A549 (cell line): Measurements from ENCODE around the gene FZD10. TPM values are rescaled to one million over a fixed set of nuclear protein-coding genes. Genes with fewer than 3 reads are reported as not detected.

Experiments used
- ATAC-seq, 2 experiments: fragments of 200-7000 bp in 1 of 2; fragments of >200 bp in 1 of 2; cut with Nextera tagmentation in 1 of 2; cut with Tn5 transposase in 1 of 2; 3 replicates each; pipeline versions ENCODE4 v1.8.0 to v1.9.1; 2018 to 2020; ENCODE audit warnings: mild to moderate bottlenecking in 1 of 2, moderate library complexity in 1 of 2
- CTCF ChIA-PET: fragments of 300-600 bp; sonication (Branson Sonifier 250); formaldehyde crosslinking; extraction: SDS; loops from one replicate; lab custom pipeline; 2021; ENCODE audit warnings: antibody characterized with exemption, inconsistent platforms; lab: Yijun Ruan, JAX
- POLR2A ChIA-PET: fragments of 350-600 bp; formaldehyde crosslinking; extraction: SDS; loops from one replicate; lab custom pipeline; 2021; ENCODE audit warnings: antibody characterized with exemption, inconsistent platforms; lab: Yijun Ruan, JAX
- DNase-seq, 2 experiments: peaks; one replicate each; pipeline versions ENCODE4 v3.0.0 to v3.0.0-alpha.2; 2011 to 2016; ENCODE audit warnings: low read depth in 1 of 2, low spot score in 1 of 2
- FAIRE-seq: peaks from 2 replicates; lab custom pipeline; 2011; peaks lifted over from hg19 to GRCh38; lab: Jason Lieb, UNC
- H3K27ac ChIP-seq, 2 experiments: fragments of >200 bp; sonication (Bioruptor Twin); formaldehyde crosslinking; 3 replicates each; pipeline ENCODE4 v1.5.1; 2016 to 2017
- H3K4me1 ChIP-seq: fragments of >200 bp; sonication (Bioruptor Twin); formaldehyde crosslinking; 3 replicates; pipeline ENCODE4 v1.6.1; 2016
- H3K4me2 ChIP-seq: fragments of >200 bp; sonication (Bioruptor Twin); formaldehyde crosslinking; 3 replicates; pipeline ENCODE4 v1.6.1; 2016
- H3K4me3 ChIP-seq: fragments of >200 bp; sonication (Bioruptor Twin); formaldehyde crosslinking; 3 replicates; pipeline ENCODE4 v1.5.1; 2016
- H3K9me3 ChIP-seq: fragments of >200 bp; sonication (Bioruptor Twin); formaldehyde crosslinking; 3 replicates; pipeline ENCODE4 v1.6.1; 2016
- CBX2 ChIP-seq: fragments of 200-600 bp; sonication (generic); IDR thresholded peaks from 2 replicates; pipeline ENCODE4 v1.6.1; 2016; ENCODE audit warnings: low read depth, mild to moderate bottlenecking, borderline replicate concordance
- CBX8 ChIP-seq: fragments of 200-600 bp; sonication (generic); IDR thresholded peaks from 2 replicates; pipeline ENCODE4 v1.6.1; 2016
- CEBPB ChIP-seq, 2 experiments: fragments of >200 bp in 1 of 2; sonication (Bioruptor Twin) in 1 of 2; formaldehyde crosslinking in 1 of 2; IDR thresholded peaks; 2 replicates each; pipeline ENCODE4 v1.6.1; 2012 to 2016
- FOSB ChIP-seq: fragments of 250-450 bp; sonication (Bioruptor Pico); IDR thresholded peaks from 2 replicates; pipeline ENCODE4 v1.5.0; 2020; ENCODE audit warnings: mild to moderate bottlenecking, moderate library complexity
- GATA3 ChIP-seq: IDR thresholded peaks from 2 replicates; pipeline ENCODE4 v1.6.1; 2012; ENCODE audit warnings: borderline replicate concordance
- HDAC2 ChIP-seq: fragments of 200-600 bp; sonication (generic); IDR thresholded peaks from 2 replicates; pipeline ENCODE4 v1.6.1; 2016
- HEYL ChIP-seq: fragments of 250-450 bp; sonication (Bioruptor Pico); IDR thresholded peaks from 2 replicates; pipeline ENCODE4 v1.8.0; 2021; ENCODE audit warnings: mild to moderate bottlenecking, moderate library complexity
- JUN ChIP-seq, 2 experiments: fragments of >200 bp; sonication (Bioruptor Twin); formaldehyde crosslinking; IDR thresholded peaks; 2 replicates in 1 of 2; 3 replicates in 1 of 2; pipeline ENCODE4 v1.6.1; 2016 to 2017
- JUNB ChIP-seq: fragments of >200 bp; sonication (Bioruptor Twin); formaldehyde crosslinking; IDR thresholded peaks from 2 replicates; pipeline ENCODE4 v1.6.1; 2016
- KDM1A ChIP-seq: fragments of 200-600 bp; sonication (generic); IDR thresholded peaks from 2 replicates; pipeline ENCODE4 v1.6.1; 2016; ENCODE audit warnings: low read depth, mild to moderate bottlenecking
- MAZ ChIP-seq: fragments of 150-350 bp; IDR thresholded peaks from 2 replicates; pipeline ENCODE4 v1.6.1; 2014; ENCODE audit warnings: antibody characterized with exemption, low read depth, low read length, borderline replicate concordance
- MYC ChIP-seq: IDR thresholded peaks from 2 replicates; pipeline ENCODE4 v1.6.1; 2012; ENCODE audit warnings: mild to moderate bottlenecking, inconsistent platforms, low read length, improper control_type of control experiment, borderline replicate concordance
- NFE2L2 ChIP-seq: fragments of 150-350 bp; conservative IDR thresholded peaks from 2 replicates; pipeline ENCODE4 v1.6.1; 2014; ENCODE audit warnings: low read length
- NR3C1 ChIP-seq: fragments of >200 bp; sonication (Bioruptor Twin); formaldehyde crosslinking; IDR thresholded peaks from 3 replicates; pipeline ENCODE4 v1.6.1; 2017
- POLR2AphosphoS2 ChIP-seq: conservative IDR thresholded peaks from 2 replicates; pipeline ENCODE4 v1.6.1; 2012; ENCODE audit warnings: low read length, improper control_type of control experiment, inconsistent platforms
- RARB ChIP-seq: fragments of 250-450 bp; sonication (Bioruptor Pico); IDR thresholded peaks from 2 replicates; pipeline ENCODE4 v1.8.0; 2021; ENCODE audit warnings: mild to moderate bottlenecking, moderate library complexity
- SMC3 ChIP-seq: fragments of >200 bp; sonication (Bioruptor Twin); formaldehyde crosslinking; IDR thresholded peaks from 3 replicates; pipeline ENCODE4 v1.6.1; 2018; ENCODE audit warnings: inconsistent platforms
- TFCP2L1 ChIP-seq: fragments of 250-450 bp; sonication (Bioruptor Pico); IDR thresholded peaks from 2 replicates; pipeline ENCODE4 v1.5.0; 2021; ENCODE audit warnings: mild to moderate bottlenecking
- WGBS: methylation state at CpG from one replicate; pipeline ENCODE4 v1.1.6; 2017; ENCODE audit errors: missing lambda C conversion rate; 5-methylcytosine and 5-hydroxymethylcytosine counted together
- polyA plus RNA-seq, 4 experiments: library from polyadenylated mRNA; depleted of rRNA in 3 of 4; stranded (reverse); fragments of >200 nt; fragmentation: RNase III in 1 of 4; extraction: RNeasy Plus Mini Kit Qiagen cat#74134 plus additional on column Dnase treatment in 1 of 4; gene quantifications; 2 replicates in 3 of 4; 3 replicates in 1 of 4; pipeline ENCODE4 v1.2.3, GENCODE V29; 2011 to 2017
- TF ChIP-seq, protein P1 (sequence below): fragments of >200 bp; sonication (Bioruptor Twin); formaldehyde crosslinking; IDR thresholded peaks from 3 replicates; pipeline ENCODE4 v1.5.1; 2016
- TF ChIP-seq, protein P2 (sequence below): fragments of 250-450 bp; sonication (Bioruptor Pico); IDR thresholded peaks from 2 replicates; pipeline ENCODE4 v1.5.0; 2021; ENCODE audit warnings: mild to moderate bottlenecking, moderate library complexity, borderline replicate concordance
- TF ChIP-seq, protein P3 (sequence below): fragments of >200 bp; sonication (Bioruptor Twin); formaldehyde crosslinking; IDR thresholded peaks from 2 replicates; pipeline ENCODE4 v1.6.1; 2016
- TF ChIP-seq, protein P4 (sequence below): fragments of 250-450 bp; sonication (Bioruptor Pico); IDR thresholded peaks from 2 replicates; pipeline ENCODE4 v1.5.0; 2020; ENCODE audit warnings: low read depth, mild to moderate bottlenecking, moderate library complexity

The FZD10 gene
- polyA plus RNA-seq, 2 of the 4 experiments (the other 2 are of a cell fraction): not detected

DNA sequence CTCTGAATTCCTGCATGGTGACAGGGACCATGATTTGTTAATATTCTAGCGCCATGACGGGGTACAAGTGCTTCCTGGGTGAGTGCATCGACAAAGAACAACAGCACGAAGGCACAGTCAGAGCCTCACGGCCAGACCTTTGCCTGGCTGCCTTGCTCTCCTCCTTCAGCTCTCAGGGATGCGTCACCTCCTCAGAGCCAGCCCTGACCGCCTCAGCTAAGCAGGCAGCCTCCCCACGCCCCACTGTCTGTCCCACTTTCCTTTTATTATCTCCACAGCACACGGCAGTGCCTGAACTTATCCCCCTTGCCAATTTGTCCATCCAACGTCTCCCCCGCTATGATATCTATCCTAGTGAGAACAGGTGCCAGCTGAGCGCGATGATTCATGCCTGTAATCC lies 16.5 kb upstream of the FZD10 start:
- no peaks in the 10 kb centered on the region for H3K4me1 ChIP-seq
- no peak overlapping the region for H3K4me3 ChIP-seq
- CTCF ChIA-PET: no interaction called here
- TF ChIP-seq NR3C1 (no peak), JUNB (no peak), CEBPB (IDR thresholded peaks at IDR 0.05) (no peak), HEYL (no peak), POLR2AphosphoS2 (no peak), NFE2L2 (no peak), KDM1A (no peak), SMC3 (no peak), MYC (no peak), RARB (CRISPR knock-in tag) (no peak), FOSB (CRISPR knock-in tag) (no peak), CBX8 (no peak), TFCP2L1 (no peak), JUN (IDR thresholded peaks at IDR 0.05) (no peak)
- TF ChIP-seq, protein P1, sequence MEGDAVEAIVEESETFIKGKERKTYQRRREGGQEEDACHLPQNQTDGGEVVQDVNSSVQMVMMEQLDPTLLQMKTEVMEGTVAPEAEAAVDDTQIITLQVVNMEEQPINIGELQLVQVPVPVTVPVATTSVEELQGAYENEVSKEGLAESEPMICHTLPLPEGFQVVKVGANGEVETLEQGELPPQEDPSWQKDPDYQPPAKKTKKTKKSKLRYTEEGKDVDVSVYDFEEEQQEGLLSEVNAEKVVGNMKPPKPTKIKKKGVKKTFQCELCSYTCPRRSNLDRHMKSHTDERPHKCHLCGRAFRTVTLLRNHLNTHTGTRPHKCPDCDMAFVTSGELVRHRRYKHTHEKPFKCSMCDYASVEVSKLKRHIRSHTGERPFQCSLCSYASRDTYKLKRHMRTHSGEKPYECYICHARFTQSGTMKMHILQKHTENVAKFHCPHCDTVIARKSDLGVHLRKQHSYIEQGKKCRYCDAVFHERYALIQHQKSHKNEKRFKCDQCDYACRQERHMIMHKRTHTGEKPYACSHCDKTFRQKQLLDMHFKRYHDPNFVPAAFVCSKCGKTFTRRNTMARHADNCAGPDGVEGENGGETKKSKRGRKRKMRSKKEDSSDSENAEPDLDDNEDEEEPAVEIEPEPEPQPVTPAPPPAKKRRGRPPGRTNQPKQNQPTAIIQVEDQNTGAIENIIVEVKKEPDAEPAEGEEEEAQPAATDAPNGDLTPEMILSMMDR: no peak
- TF ChIP-seq, protein P2, sequence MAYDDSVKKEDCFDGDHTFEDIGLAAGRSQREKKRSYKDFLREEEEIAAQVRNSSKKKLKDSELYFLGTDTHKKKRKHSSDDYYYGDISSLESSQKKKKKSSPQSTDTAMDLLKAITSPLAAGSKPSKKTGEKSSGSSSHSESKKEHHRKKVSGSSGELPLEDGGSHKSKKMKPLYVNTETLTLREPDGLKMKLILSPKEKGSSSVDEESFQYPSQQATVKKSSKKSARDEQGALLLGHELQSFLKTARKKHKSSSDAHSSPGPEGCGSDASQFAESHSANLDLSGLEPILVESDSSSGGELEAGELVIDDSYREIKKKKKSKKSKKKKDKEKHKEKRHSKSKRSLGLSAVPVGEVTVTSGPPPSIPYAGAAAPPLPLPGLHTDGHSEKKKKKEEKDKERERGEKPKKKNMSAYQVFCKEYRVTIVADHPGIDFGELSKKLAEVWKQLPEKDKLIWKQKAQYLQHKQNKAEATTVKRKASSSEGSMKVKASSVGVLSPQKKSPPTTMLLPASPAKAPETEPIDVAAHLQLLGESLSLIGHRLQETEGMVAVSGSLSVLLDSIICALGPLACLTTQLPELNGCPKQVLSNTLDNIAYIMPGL (CRISPR knock-in tag): no peak
- TF ChIP-seq, protein P3, sequence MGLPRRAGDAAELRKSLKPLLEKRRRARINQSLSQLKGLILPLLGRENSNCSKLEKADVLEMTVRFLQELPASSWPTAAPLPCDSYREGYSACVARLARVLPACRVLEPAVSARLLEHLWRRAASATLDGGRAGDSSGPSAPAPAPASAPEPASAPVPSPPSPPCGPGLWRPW: no peak
- ATAC-seq: no peak
- POLR2A ChIA-PET: no interaction called here
- no peak for DNase-seq
- no peak overlapping the region for H3K27ac ChIP-seq
- WGBS: 51% methylated on average over 13 of the region's 13 CpGs
- no peaks in the 10 kb centered on the region for H3K9me3 ChIP-seq
- no peak overlapping the region for H3K4me2 ChIP-seq
- no peak for FAIRE-seq

DNA sequence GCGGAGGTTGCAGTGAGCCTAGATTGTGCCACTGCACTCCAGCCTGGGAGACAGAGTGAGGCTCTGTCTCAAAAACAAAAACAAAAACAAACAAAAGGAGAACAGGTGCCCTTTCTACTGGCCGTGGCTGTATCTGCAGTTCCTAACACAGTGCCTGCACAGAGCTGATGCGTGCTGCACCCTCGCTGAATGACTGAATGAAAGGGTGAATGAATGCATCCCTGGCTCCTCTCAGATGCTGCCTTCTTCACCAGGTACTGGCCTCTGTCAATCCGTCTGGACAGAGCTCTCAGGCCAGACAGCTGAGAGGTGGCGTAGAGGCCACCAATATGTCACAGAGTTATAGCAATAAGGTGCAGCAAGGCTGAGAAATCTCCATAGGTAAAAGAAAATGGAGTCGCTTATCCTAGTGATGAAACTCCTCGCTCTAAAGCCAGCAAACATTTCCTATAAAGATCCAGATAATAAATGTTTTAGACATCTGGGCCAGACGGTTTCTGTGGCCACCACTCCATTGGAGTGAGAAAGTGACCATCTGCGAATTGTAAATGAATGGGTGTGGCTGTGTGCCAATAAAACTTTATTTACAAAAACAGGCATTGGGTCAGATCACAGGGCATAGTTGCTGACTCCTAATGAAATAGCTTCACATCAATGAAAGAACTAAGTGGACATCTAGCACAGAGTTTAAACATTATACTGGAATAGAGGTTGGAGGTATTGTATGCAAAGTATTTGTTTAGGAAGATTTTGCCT lies 15.9 kb upstream of the FZD10 start:
- ChIA-PET CTCF (no interaction called here), POLR2A (no interaction called here)
- 30% methylated on average over 10 of the region's 10 CpGs for WGBS
- no peak for TF ChIP-seq GATA3
- TF ChIP-seq, protein P4, sequence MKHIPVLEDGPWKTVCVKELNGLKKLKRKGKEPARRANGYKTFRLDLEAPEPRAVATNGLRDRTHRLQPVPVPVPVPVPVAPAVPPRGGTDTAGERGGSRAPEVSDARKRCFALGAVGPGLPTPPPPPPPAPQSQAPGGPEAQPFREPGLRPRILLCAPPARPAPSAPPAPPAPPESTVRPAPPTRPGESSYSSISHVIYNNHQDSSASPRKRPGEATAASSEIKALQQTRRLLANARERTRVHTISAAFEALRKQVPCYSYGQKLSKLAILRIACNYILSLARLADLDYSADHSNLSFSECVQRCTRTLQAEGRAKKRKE: no peak
- TF ChIP-seq JUN (IDR thresholded peaks at IDR 0.05): no peak
- TF ChIP-seq CBX2: no peak
- TF ChIP-seq RARB (CRISPR knock-in tag): no peak
- no peak for TF ChIP-seq MAZ
- no peak for TF ChIP-seq HDAC2
- TF ChIP-seq, all 56 proteins: peak for 0
- FAIRE-seq: no peak
- no peak for ATAC-seq
- no peaks in the 10 kb centered on the region for H3K4me1 ChIP-seq
- no peak for DNase-seq
- no peak overlapping the region for H3K4me3 ChIP-seq
- H3K27ac ChIP-seq: no peak overlapping the region
- no peaks in the 10 kb centered on the region for H3K9me3 ChIP-seq
- H3K4me2 ChIP-seq: no peak overlapping the region
